ENCODE data around the gene CEBPZ. TPM values are rescaled to one million over a fixed set of nuclear protein-coding genes. Genes with fewer than 3 reads are reported as not detected.

The CEBPZ gene
- total and polyA plus RNA-seq, 2 donors from 2014 or later, result 45.5 to 55.9 TPM

GRCh38 chr2:37267685-37268084 is 36.3 kb upstream of the CEBPZ start:
- H3K9me3 ChIP-seq (ENCODE audit: control insufficient read depth in 2 of 3, insufficient read depth in 1 of 3, low read length in 3 of 3), result no peaks in the 10 kb centered on the region
- DNase-seq (no peak), FAIRE-seq (peak; percentile 11)
- no peaks in the 10 kb centered on the region for H3K4me1 ChIP-seq (ENCODE audit: control insufficient read depth in 2 of 3, insufficient read depth in 2 of 3, low read depth in 1 of 3, low read length in 3 of 3)
- TF ChIP-seq CTCF (IDR thresholded peaks at IDR 0.05; ENCODE audit: borderline replicate concordance, extremely low read depth, insufficient read depth), result no peak
- H3K4me3 ChIP-seq (ENCODE audit: low read length in 3 of 3), result no peak overlapping the region
- H3K27ac ChIP-seq (ENCODE audit: low read depth in 2 of 2, low read length in 2 of 2), result no peak overlapping the region
- H3K36me3 ChIP-seq (ENCODE audit: control insufficient read depth in 2 of 3, insufficient read depth in 3 of 3, low read length in 3 of 3), result peaks cover 3 to 19% (median 13%) of the 10 kb centered on the region in 3 donors
- intact Hi-C loops (cut with DNase I), result no loop called here
- H3K9ac ChIP-seq (ENCODE audit: low read length in 3 of 3), result no peak overlapping the region
- H3K27me3 ChIP-seq (ENCODE audit: control insufficient read depth, insufficient read depth, low read length), result no peaks in the 10 kb centered on the region

- intact Hi-C loops (cut with DNase I), result no loop called here
- no peaks in the 10 kb centered on the region for H3K27me3 ChIP-seq (ENCODE audit: control insufficient read depth, insufficient read depth, low read length)
- no peaks in the 10 kb centered on the region for H3K9me3 ChIP-seq (ENCODE audit: control insufficient read depth in 2 of 3, insufficient read depth in 1 of 3, low read length in 3 of 3)
- FAIRE-seq (no peak), DNase-seq (no peak)
- H3K27ac ChIP-seq (ENCODE audit: low read depth in 2 of 2, low read length in 2 of 2), result no peak overlapping the region
- H3K4me3 ChIP-seq (ENCODE audit: low read length in 3 of 3), result no peak overlapping the region
- no peak for TF ChIP-seq CTCF (IDR thresholded peaks at IDR 0.05; ENCODE audit: borderline replicate concordance, extremely low read depth, insufficient read depth)
- H3K9ac ChIP-seq (ENCODE audit: low read length in 3 of 3), result no peak overlapping the region
- H3K36me3 ChIP-seq (ENCODE audit: control insufficient read depth in 2 of 3, insufficient read depth in 3 of 3, low read length in 3 of 3), result peaks cover 3 to 9% (median 9%) of the 10 kb centered on the region in 3 donors
- H3K4me1 ChIP-seq (ENCODE audit: control insufficient read depth in 2 of 3, insufficient read depth in 2 of 3, low read depth in 1 of 3, low read length in 3 of 3), result no peaks in the 10 kb centered on the region
Observed at GRCh38 chr2:37263839-37264238, 32.4 kb upstream of the CEBPZ start.

- FAIRE-seq, result no peak
- no peaks in the 10 kb centered on the region for H3K4me1 ChIP-seq (ENCODE audit: control insufficient read depth in 2 of 3, insufficient read depth in 2 of 3, low read depth in 1 of 3, low read length in 3 of 3)
- no peak overlapping the region for H3K27ac ChIP-seq (ENCODE audit: low read depth in 2 of 2, low read length in 2 of 2)
- H3K9ac ChIP-seq (ENCODE audit: low read length in 3 of 3), result no peak overlapping the region
- H3K9me3 ChIP-seq (ENCODE audit: control insufficient read depth in 2 of 3, insufficient read depth in 1 of 3, low read length in 3 of 3), result no peaks in the 10 kb centered on the region
- no peak for DNase-seq
- H3K27me3 ChIP-seq (ENCODE audit: control insufficient read depth, insufficient read depth, low read length), result no peaks in the 10 kb centered on the region
- no peak for TF ChIP-seq CTCF (IDR thresholded peaks at IDR 0.05; ENCODE audit: borderline replicate concordance, extremely low read depth, insufficient read depth)
- H3K4me3 ChIP-seq (ENCODE audit: low read length in 3 of 3), result no peak overlapping the region
- intact Hi-C loops (cut with DNase I), result no loop called here
- H3K36me3 ChIP-seq (ENCODE audit: control insufficient read depth in 2 of 3, insufficient read depth in 3 of 3, low read length in 3 of 3), result peaks cover 0 to 13% (median 8%) of the 10 kb centered on the region in 3 donors
Observed at GRCh38 chr2:37262522-37262921, 31.1 kb upstream of the CEBPZ start.
